22Rv1 (cell line): ENCODE results near the gene SLC35F3.

Experiments
- ZFX ChIP-seq: fragments of 450-650 bp; IDR thresholded peaks from 2 replicates; pipeline ENCODE4 v1.6.1; 2017; ENCODE audit warnings: antibody characterized with exemption, borderline replicate concordance
- TF ChIP-seq, protein P1 (sequence below): fragments of 450-650 bp; IDR thresholded peaks from 2 replicates; pipeline ENCODE4 v1.5.1; 2017; ENCODE audit warnings: mild to moderate bottlenecking

DNA sequence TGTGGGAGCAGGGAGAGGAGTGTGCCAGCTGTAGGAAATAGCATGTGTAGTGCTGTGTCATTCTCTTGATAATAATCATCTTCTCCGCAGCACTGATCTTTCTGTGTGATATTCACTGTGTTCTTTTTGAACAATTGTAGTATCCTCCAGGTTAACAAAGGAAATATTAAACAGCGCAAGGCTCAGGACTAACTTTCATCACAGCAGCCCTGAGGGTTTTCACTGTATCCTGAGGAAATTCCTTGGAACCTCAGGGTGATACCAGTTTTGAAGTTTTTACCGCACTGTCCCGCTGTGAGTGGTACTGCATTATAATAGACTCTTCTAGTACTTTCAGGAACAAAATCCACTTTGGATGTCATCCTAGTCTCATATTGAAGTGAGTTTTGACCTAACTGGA, 240.4 kb downstream of the SLC35F3 start:
- TF ChIP-seq, protein P1, sequence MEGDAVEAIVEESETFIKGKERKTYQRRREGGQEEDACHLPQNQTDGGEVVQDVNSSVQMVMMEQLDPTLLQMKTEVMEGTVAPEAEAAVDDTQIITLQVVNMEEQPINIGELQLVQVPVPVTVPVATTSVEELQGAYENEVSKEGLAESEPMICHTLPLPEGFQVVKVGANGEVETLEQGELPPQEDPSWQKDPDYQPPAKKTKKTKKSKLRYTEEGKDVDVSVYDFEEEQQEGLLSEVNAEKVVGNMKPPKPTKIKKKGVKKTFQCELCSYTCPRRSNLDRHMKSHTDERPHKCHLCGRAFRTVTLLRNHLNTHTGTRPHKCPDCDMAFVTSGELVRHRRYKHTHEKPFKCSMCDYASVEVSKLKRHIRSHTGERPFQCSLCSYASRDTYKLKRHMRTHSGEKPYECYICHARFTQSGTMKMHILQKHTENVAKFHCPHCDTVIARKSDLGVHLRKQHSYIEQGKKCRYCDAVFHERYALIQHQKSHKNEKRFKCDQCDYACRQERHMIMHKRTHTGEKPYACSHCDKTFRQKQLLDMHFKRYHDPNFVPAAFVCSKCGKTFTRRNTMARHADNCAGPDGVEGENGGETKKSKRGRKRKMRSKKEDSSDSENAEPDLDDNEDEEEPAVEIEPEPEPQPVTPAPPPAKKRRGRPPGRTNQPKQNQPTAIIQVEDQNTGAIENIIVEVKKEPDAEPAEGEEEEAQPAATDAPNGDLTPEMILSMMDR, result no peak
- no peak for TF ChIP-seq ZFX
